Adrenal gland (tissue), 12 donors: Measurements from ENCODE around the gene OGFOD2. TPM values are rescaled to one million over a fixed set of nuclear protein-coding genes. Genes with fewer than 3 reads are reported as not detected.
A peak's percentile ranks its signal among the peaks of the same experiment; 100 is the strongest.

Experiments used
- DNase-seq, 7 donors: peaks; one replicate each; pipeline ENCODE4 v3.0.0-alpha.2; 2019 to 2020
- H3K27ac ChIP-seq, 5 donors: fragments of 200-600 bp; sonication (generic) in 4 of 5; 1 replicate in 3 of 5; 2 replicates in 2 of 5; pipeline versions ENCODE4 v1.5.1 to v1.8.0; 2016 to 2020; ENCODE audit warnings: mild to moderate bottlenecking in 1 of 5
- H3K27me3 ChIP-seq: fragments of 200-600 bp; 2 replicates; pipeline ENCODE4 v1.8.0; 2021
- H3K36me3 ChIP-seq, 2 donors: fragments of 200-600 bp; replicated peaks in 1 of 2; 1 replicate in 1 of 2; 2 replicates in 1 of 2; pipeline versions ENCODE4 v1.5.1 to v1.8.0; 2018 to 2022
- H3K4me1 ChIP-seq, 2 donors: fragments of 200-600 bp; replicated peaks in 1 of 2; 1 replicate in 1 of 2; 2 replicates in 1 of 2; pipeline versions ENCODE4 v1.5.1 to v1.8.0; 2018 to 2021
- H3K4me3 ChIP-seq, 4 donors: fragments of 200-600 bp; sonication (generic) in 3 of 4; one replicate each; pipeline ENCODE4 v1.5.1; 2016 to 2018
- H3K9me3 ChIP-seq, 3 donors: fragments of 200-600 bp; sonication (generic) in 1 of 3; replicated peaks in 1 of 3; 1 replicate in 2 of 3; 2 replicates in 1 of 3; pipeline versions ENCODE4 v1.5.1 to v1.8.0; 2016 to 2021
- POLR2A ChIP-seq, 2 donors: fragments of 450-650 bp; IDR thresholded peaks; one replicate each; pipeline ENCODE4 v1.6.1; 2017; ENCODE audit warnings: antibody characterized with exemption in 2 of 2, mild to moderate bottlenecking in 2 of 2, moderate library complexity in 1 of 2
- WGBS, 4 donors: extraction: QIAGEN DNeasy Blood & Tissue Kit in 2 of 4; methylation state at CpG; one replicate each; pipeline versions ENCODE4 v1.1.5 to v1.1.7; 2013 to 2017; 5-methylcytosine and 5-hydroxymethylcytosine counted together
- intact Hi-C, 2 donors: fragments of 100-400 bp; cut with DNase I; formaldehyde crosslinking; loops; one replicate each; pipeline versions ENCODE4 v1.14.1 to v1.15.0; 2022 to 2023
- polyA plus RNA-seq, 3 donors: library from polyadenylated mRNA; stranded (reverse); fragments of 200-250 nt in 2 of 3; fragments of 350-450 nt in 1 of 3; fragmentation: Illumina TruSeq in 1 of 3; extraction: RNeasy Lipid Tissue Mini Kit (QIAGEN cat#74804) in 1 of 3; gene quantifications; one replicate each; pipeline ENCODE4 v1.2.3, GENCODE V29; 2013 to 2014
- total RNA-seq, 9 donors: library from RNA; depleted of rRNA in 4 of 9; stranded (reverse); fragments of >200 nt in 4 of 9; fragments of 120-200 nt in 1 of 9; fragmentation: NEBNext Ultra II Directional in 1 of 9; extraction: Animal tissue kit (Norgen Biotek cat#: 25700) in 1 of 9; gene quantifications; one replicate each; pipeline versions ENCODE4 v1.1.0 to v1.2.4, GENCODE V29; 2013 to 2023
- TF ChIP-seq, protein P1 (sequence below), 6 experiments: fragments of 450-650 bp in 4 of 6; fragments of 200-600 bp in 2 of 6; sonication (generic) in 1 of 6; IDR thresholded peaks; 1 replicate in 5 of 6; 2 replicates in 1 of 6; pipeline versions ENCODE4 v1.5.1 to v1.8.0; 2016 to 2021; ENCODE audit warnings: antibody characterized with exemption in 6 of 6, mild to moderate bottlenecking in 2 of 6, moderate library complexity in 1 of 6
- donor health status: healthy with polysubstance abuse.
- donor health status: Bipolar disorder and iron deficiency.
- donor health status: DM: yes; HTN: yes; CAD: no.
- donor health status: DM: no; HTN: no; CAD: no.
- donor health status: DM: no; HTN: no; CAD: no.
- donor health status: DM: yes; HTN: yes; CAD: no.

The OGFOD2 gene
- total and polyA plus RNA-seq, 12 donors: 6.2 to 44.8 (median 20.3) TPM

GRCh38 chr12:122947352-122947792, 27.7 kb upstream of the OGFOD2 start:
- Histone ChIP-seq H3K4me1 (peaks cover 23 to 25% of the 10 kb centered on the region in 2 donors), H3K9me3 (no peaks in the 10 kb centered on the region), H3K27me3 (no peaks in the 10 kb centered on the region), H3K36me3 (no peaks in the 10 kb centered on the region), H3K27ac (peak overlapping the region in 4 of 5 donors; percentile 45 to 85 (median 76)), H3K4me3 (no peak overlapping the region)
- DNase-seq: peak in 2 of 7 donors; percentile 39 to 52
- 50 to 78% (median 70%) methylated on average over 7 to 15 of the region's 15 CpGs for WGBS, 4 donors
- intact Hi-C loops: loop anchor here in 1 of 2 donors (10.0 kb wide), 1 partner anchor 153 kb away; no protein-coding TSS in a partner anchor
- TF ChIP-seq POLR2A (IDR thresholded peaks at IDR 0.05): no peak
- TF ChIP-seq, protein P1, sequence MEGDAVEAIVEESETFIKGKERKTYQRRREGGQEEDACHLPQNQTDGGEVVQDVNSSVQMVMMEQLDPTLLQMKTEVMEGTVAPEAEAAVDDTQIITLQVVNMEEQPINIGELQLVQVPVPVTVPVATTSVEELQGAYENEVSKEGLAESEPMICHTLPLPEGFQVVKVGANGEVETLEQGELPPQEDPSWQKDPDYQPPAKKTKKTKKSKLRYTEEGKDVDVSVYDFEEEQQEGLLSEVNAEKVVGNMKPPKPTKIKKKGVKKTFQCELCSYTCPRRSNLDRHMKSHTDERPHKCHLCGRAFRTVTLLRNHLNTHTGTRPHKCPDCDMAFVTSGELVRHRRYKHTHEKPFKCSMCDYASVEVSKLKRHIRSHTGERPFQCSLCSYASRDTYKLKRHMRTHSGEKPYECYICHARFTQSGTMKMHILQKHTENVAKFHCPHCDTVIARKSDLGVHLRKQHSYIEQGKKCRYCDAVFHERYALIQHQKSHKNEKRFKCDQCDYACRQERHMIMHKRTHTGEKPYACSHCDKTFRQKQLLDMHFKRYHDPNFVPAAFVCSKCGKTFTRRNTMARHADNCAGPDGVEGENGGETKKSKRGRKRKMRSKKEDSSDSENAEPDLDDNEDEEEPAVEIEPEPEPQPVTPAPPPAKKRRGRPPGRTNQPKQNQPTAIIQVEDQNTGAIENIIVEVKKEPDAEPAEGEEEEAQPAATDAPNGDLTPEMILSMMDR (IDR thresholded peaks at IDR 0.05): no peak

GRCh38 chr12:122948605-122949004, 26.4 kb upstream of the OGFOD2 start:
- intact Hi-C loops: loop anchor here in 1 of 2 donors (10.0 kb wide), 1 partner anchor 154 kb away; no protein-coding TSS in a partner anchor
- no peaks in the 10 kb centered on the region for H3K9me3 ChIP-seq
- TF ChIP-seq POLR2A (IDR thresholded peaks at IDR 0.05): no peak
- TF ChIP-seq, protein P1 (IDR thresholded peaks at IDR 0.05): no peak
- H3K27me3 ChIP-seq: no peaks in the 10 kb centered on the region
- H3K4me1 ChIP-seq: peaks cover 23 to 24% of the 10 kb centered on the region in 2 donors
- 90 to 100% (median 94%) methylated on average over 1 to 14 of the region's 14 CpGs for WGBS, 4 donors
- DNase-seq: no peak
- no peak overlapping the region for H3K27ac ChIP-seq
- H3K4me3 ChIP-seq: no peak overlapping the region
- H3K36me3 ChIP-seq: no peaks in the 10 kb centered on the region

DNA sequence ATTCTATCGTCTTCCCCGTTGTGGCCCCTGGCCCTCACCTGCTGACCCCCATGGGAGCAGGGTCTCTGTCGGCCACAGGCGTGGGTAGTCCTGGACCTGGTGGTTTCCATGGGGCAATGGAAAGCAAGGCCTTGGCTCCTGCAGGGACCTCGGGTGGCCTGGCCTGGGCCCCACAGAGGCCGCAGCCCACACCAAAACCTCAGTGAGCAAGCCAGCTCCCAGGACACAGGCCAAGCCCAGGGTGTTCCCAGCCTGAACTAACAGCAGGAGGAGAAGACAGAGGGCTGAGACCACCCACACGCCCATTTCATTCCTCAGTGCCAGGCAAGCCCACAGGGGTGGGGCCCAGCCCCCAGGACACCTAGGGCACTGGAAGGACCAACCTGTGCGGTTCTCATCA, 25.6 kb upstream of the OGFOD2 start:
- 81 to 93% (median 91%) methylated on average over 4 to 8 of the region's 8 CpGs for WGBS, 4 donors
- H3K27ac ChIP-seq: no peak overlapping the region
- DNase-seq: no peak
- H3K36me3 ChIP-seq: no peaks in the 10 kb centered on the region
- no peaks in the 10 kb centered on the region for H3K9me3 ChIP-seq
- TF ChIP-seq, protein P1 (IDR thresholded peaks at IDR 0.05): no peak
- no peak for TF ChIP-seq POLR2A (IDR thresholded peaks at IDR 0.05)
- no peaks in the 10 kb centered on the region for H3K27me3 ChIP-seq
- intact Hi-C loops: loop anchor here in 1 of 2 donors (10.0 kb wide), 1 partner anchor 155 kb away; no protein-coding TSS in a partner anchor
- peaks cover 21 to 22% of the 10 kb centered on the region in 2 donors for H3K4me1 ChIP-seq
- H3K4me3 ChIP-seq: no peak overlapping the region

GRCh38 chr12:122949816-122950675, 25.0 kb upstream of the OGFOD2 start:
- no peaks in the 10 kb centered on the region for H3K36me3 ChIP-seq
- no peak overlapping the region for H3K27ac ChIP-seq
- no peak for TF ChIP-seq POLR2A (IDR thresholded peaks at IDR 0.05)
- TF ChIP-seq, protein P1 (IDR thresholded peaks at IDR 0.05): no peak
- intact Hi-C loops: loop anchor here (2.0 to 10.0 kb wide), 3 partner anchors 89 to 158 kb away; no protein-coding TSS in a partner anchor
- no peaks in the 10 kb centered on the region for H3K27me3 ChIP-seq
- H3K4me3 ChIP-seq: no peak overlapping the region
- H3K4me1 ChIP-seq: peaks cover 14 to 16% of the 10 kb centered on the region in 2 donors
- DNase-seq: no peak
- no peaks in the 10 kb centered on the region for H3K9me3 ChIP-seq
- WGBS, 4 donors: 81 to 93% (median 90%) methylated on average over 16 to 27 of the region's 27 CpGs
